ENCODE measurements around the gene LHX8. TPM values are rescaled to one million over a fixed set of nuclear protein-coding genes. Genes with fewer than 3 reads are reported as not detected.
A peak's percentile ranks its signal among the peaks of the same experiment; 100 is the strongest.

LHX8 gene
- total RNA-seq, 2 donors from 2014 or later = not detected

DNA sequence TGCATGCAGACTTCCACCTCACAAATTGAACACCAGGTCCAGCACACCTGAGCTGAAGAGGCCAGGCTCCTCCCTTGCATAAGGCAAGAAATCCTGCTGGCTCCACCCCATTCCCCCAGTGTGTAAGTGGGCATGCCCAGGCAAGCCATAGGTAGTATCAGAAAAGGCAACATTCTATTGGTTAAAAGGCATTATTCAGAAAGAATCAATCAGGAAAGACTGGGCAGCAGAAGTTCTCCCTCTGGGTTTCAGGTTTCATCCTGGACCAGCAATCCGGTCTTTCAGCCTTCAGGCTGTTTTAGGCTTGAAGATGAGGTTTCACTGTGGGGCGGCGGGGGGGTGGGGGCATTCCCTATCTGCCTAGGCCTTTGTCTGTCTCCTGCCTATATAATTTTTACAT, 42.0 kb upstream of the LHX8 start:
- Mint-ChIP-seq H3K4me1 (no peaks in the 10 kb centered on the region), H3K36me3 (ENCODE audit: low read depth) (no peaks in the 10 kb centered on the region), H3K27ac (no peak overlapping the region), H3K27me3 (ENCODE audit: insufficient read depth) (peaks cover 4% of the 10 kb centered on the region), H3K9me3 (peaks cover 5% of the 10 kb centered on the region), H3K4me3 (no peak overlapping the region)
- no peak overlapping the region for H3K27ac ChIP-seq (ENCODE audit: low read depth, low read length)
- no peaks in the 10 kb centered on the region for H3K27me3 ChIP-seq (ENCODE audit: control insufficient read depth, insufficient read depth, low read length, poor library complexity, severe bottlenecking)
- TF ChIP-seq CTCF (conservative IDR thresholded peaks at IDR 0.05) = no peak
- no peak overlapping the region for H3K9ac ChIP-seq (ENCODE audit: extremely low read depth, low read length, poor library complexity, severe bottlenecking)
- 80 to 89% methylated on average over 1 to 3 of the region's 3 CpGs for WGBS, 2 experiments (ENCODE audit: insufficient coverage in 1 of 2, insufficient read length in 1 of 2)
- no peak overlapping the region for H3K4me3 ChIP-seq (ENCODE audit: low read length)
- H3K9me3 ChIP-seq (ENCODE audit: control insufficient read depth, low read length) = no peaks in the 10 kb centered on the region
- no peaks in the 10 kb centered on the region for H3K4me1 ChIP-seq (ENCODE audit: control insufficient read depth, insufficient read depth, low read length)
- peak; percentile 60 for DNase-seq
- no peaks in the 10 kb centered on the region for H3K36me3 ChIP-seq (ENCODE audit: control insufficient read depth, insufficient read depth, low read length)

DNA sequence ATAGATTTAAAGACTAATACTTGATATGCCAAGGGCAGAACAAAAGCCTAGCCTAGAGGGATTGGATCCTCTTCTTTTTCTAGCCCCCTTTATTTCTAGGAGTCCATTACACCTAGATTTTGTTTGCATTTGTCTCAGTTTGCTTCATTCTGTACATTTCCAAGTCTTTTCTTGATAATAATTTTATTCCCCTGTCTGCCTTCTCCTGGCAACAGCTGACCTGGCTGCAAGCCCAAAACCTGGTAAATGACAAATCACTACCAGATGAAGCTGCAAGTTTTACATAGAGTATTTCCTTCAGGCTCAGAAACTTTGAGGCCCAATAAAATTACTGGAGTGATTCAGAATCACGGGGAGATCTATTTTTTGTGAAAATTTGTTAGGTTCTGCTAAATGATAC, 36.5 kb upstream of the LHX8 start:
- H3K27me3 ChIP-seq (ENCODE audit: control insufficient read depth, insufficient read depth, low read length, poor library complexity, severe bottlenecking) = no peaks in the 10 kb centered on the region
- no peaks in the 10 kb centered on the region for H3K36me3 ChIP-seq (ENCODE audit: control insufficient read depth, insufficient read depth, low read length)
- no peak overlapping the region for H3K4me3 ChIP-seq (ENCODE audit: low read length)
- Mint-ChIP-seq H3K9me3 (peaks cover 5% of the 10 kb centered on the region), H3K4me1 (peaks cover 8% of the 10 kb centered on the region), H3K36me3 (ENCODE audit: low read depth) (no peaks in the 10 kb centered on the region), H3K27ac (no peak overlapping the region), H3K4me3 (no peak overlapping the region), H3K27me3 (ENCODE audit: insufficient read depth) (peaks cover 4% of the 10 kb centered on the region)
- no peaks in the 10 kb centered on the region for H3K9me3 ChIP-seq (ENCODE audit: control insufficient read depth, low read length)
- H3K27ac ChIP-seq (ENCODE audit: low read depth, low read length) = no peak overlapping the region
- TF ChIP-seq CTCF (conservative IDR thresholded peaks at IDR 0.05) = no peak
- no peak overlapping the region for H3K9ac ChIP-seq (ENCODE audit: extremely low read depth, low read length, poor library complexity, severe bottlenecking)
- WGBS, 2 experiments (ENCODE audit: insufficient coverage in 1 of 2, insufficient read length in 1 of 2) = 84% methylated on average over 1 of the region's 1 CpG; no CpG with 5 or more reads in 1 of the 2 experiments
- no peak for DNase-seq
- no peaks in the 10 kb centered on the region for H3K4me1 ChIP-seq (ENCODE audit: control insufficient read depth, insufficient read depth, low read length)

- H3K9me3 ChIP-seq (ENCODE audit: control insufficient read depth, low read length) = no peaks in the 10 kb centered on the region
- H3K27me3 ChIP-seq (ENCODE audit: control insufficient read depth, insufficient read depth, low read length, poor library complexity, severe bottlenecking) = no peaks in the 10 kb centered on the region
- no peak for DNase-seq
- H3K4me3 Mint-ChIP-seq = no peak overlapping the region
- 80% methylated on average over 1 of the region's 2 CpGs; no CpG with 5 or more reads in 1 of the 2 experiments for WGBS, 2 experiments (ENCODE audit: insufficient coverage in 1 of 2, insufficient read length in 1 of 2)
- H3K4me3 ChIP-seq (ENCODE audit: low read length) = no peak overlapping the region
- no peak overlapping the region for H3K9ac ChIP-seq (ENCODE audit: extremely low read depth, low read length, poor library complexity, severe bottlenecking)
- no peaks in the 10 kb centered on the region for H3K36me3 ChIP-seq (ENCODE audit: control insufficient read depth, insufficient read depth, low read length)
- no peaks in the 10 kb centered on the region for H3K4me1 ChIP-seq (ENCODE audit: control insufficient read depth, insufficient read depth, low read length)
- H3K27ac Mint-ChIP-seq = no peak overlapping the region
- no peaks in the 10 kb centered on the region for H3K9me3 Mint-ChIP-seq
- H3K27ac ChIP-seq (ENCODE audit: low read depth, low read length) = no peak overlapping the region
- no peak for TF ChIP-seq CTCF (conservative IDR thresholded peaks at IDR 0.05)
- peaks cover 4% of the 10 kb centered on the region for H3K27me3 Mint-ChIP-seq (ENCODE audit: insufficient read depth)
- peaks cover 8% of the 10 kb centered on the region for H3K4me1 Mint-ChIP-seq
- no peaks in the 10 kb centered on the region for H3K36me3 Mint-ChIP-seq (ENCODE audit: low read depth)
Observed at GRCh38 chr1:75099581-75099980, 34.6 kb upstream of the LHX8 start.

Measured in endodermal cell (in vitro differentiated cells).